ENCODE measurements around the gene ITGB3. TPM values are rescaled to one million over a fixed set of nuclear protein-coding genes. Genes with fewer than 3 reads are reported as not detected.

The ITGB3 gene
- total and polyA plus RNA-seq, 9 of the 15 experiments (the other 6 are each of a cell fraction or from before 2014, with no cell fraction given), result 0.08 to 2.6 (median 0.62) TPM; not detected in 1

DNA sequence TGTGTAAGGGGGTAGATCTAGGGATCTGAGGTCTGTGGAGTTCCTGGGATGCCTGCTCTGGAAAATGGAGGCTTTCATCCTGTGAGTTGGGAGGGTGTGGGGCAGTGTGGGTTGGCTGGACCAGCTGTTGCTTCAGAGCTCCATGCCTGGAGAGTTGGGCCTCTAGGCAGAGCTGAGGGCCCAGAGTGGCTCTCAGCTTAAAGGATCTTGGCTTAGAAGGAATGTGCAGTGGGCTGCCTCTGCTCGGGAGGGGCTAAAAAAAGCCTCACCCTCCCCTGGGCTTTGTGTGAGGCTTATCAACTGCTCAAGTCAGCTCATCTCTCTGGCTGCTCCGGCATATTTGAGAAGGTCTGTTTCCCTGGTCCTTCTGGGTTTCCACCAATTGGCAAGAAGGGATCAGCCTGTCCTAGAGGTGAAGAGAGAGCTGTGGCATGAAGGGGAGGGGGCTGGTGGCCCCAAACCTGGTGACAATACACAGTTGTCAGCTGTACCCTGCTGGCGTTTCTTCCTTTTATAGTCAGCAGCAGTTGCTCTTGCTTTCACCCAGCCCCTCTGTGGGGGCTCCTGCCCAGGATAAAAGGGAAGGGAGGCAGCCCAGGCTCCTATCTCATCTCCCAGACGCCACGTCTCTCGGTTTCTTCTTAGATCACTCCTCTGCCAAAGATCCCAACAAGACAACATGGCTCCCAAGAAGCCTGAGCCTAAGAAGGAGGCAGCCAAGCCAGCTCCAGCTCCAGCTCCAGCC is 44.7 kb upstream of the ITGB3 start, which contains the start of gene MYL4 (continued):
- TF ChIP-seq, protein P1, sequence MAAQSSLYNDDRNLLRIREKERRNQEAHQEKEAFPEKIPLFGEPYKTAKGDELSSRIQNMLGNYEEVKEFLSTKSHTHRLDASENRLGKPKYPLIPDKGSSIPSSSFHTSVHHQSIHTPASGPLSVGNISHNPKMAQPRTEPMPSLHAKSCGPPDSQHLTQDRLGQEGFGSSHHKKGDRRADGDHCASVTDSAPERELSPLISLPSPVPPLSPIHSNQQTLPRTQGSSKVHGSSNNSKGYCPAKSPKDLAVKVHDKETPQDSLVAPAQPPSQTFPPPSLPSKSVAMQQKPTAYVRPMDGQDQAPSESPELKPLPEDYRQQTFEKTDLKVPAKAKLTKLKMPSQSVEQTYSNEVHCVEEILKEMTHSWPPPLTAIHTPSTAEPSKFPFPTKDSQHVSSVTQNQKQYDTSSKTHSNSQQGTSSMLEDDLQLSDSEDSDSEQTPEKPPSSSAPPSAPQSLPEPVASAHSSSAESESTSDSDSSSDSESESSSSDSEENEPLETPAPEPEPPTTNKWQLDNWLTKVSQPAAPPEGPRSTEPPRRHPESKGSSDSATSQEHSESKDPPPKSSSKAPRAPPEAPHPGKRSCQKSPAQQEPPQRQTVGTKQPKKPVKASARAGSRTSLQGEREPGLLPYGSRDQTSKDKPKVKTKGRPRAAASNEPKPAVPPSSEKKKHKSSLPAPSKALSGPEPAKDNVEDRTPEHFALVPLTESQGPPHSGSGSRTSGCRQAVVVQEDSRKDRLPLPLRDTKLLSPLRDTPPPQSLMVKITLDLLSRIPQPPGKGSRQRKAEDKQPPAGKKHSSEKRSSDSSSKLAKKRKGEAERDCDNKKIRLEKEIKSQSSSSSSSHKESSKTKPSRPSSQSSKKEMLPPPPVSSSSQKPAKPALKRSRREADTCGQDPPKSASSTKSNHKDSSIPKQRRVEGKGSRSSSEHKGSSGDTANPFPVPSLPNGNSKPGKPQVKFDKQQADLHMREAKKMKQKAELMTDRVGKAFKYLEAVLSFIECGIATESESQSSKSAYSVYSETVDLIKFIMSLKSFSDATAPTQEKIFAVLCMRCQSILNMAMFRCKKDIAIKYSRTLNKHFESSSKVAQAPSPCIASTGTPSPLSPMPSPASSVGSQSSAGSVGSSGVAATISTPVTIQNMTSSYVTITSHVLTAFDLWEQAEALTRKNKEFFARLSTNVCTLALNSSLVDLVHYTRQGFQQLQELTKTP (IDR thresholded peaks at IDR 0.05; ENCODE audit: low read depth in 1 of 2, partially characterized antibody in 2 of 2), result peak in 1 of 2 experiments; percentile 64
- no peak for TF ChIP-seq ZNF174 (CRISPR knock-in tag; IDR thresholded peaks at IDR 0.05)
- TF ChIP-seq XRCC4 (IDR thresholded peaks at IDR 0.05; ENCODE audit: extremely low read depth, insufficient read depth, insufficient read length), result no peak
- no peak for TF ChIP-seq RBM39 (optimal IDR thresholded peaks at IDR 0.05; ENCODE audit: low read depth, low read length)
- TF ChIP-seq, protein P2, sequence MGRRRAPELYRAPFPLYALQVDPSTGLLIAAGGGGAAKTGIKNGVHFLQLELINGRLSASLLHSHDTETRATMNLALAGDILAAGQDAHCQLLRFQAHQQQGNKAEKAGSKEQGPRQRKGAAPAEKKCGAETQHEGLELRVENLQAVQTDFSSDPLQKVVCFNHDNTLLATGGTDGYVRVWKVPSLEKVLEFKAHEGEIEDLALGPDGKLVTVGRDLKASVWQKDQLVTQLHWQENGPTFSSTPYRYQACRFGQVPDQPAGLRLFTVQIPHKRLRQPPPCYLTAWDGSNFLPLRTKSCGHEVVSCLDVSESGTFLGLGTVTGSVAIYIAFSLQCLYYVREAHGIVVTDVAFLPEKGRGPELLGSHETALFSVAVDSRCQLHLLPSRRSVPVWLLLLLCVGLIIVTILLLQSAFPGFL (CRISPR knock-in tag; IDR thresholded peaks at IDR 0.05), result peak; percentile 88; the same call in 1 of the 2 replicates
- TF ChIP-seq JUN (IDR thresholded peaks at IDR 0.05; ENCODE audit: borderline replicate concordance, low read depth, low read length), result no peak
- TF ChIP-seq JUN (CRISPR knock-in tag; IDR thresholded peaks at IDR 0.05; ENCODE audit: borderline replicate concordance), result no peak
- TF ChIP-seq EP300 (IDR thresholded peaks at IDR 0.05; ENCODE audit: low read length), result no peak; the same call in 1 of the 2 replicates
- TF ChIP-seq TAF9B (IDR thresholded peaks at IDR 0.05; ENCODE audit: partially characterized antibody), result peak; percentile 66
- TF ChIP-seq SUPT5H (IDR thresholded peaks at IDR 0.05), result peak; percentile 57
- TF ChIP-seq BCOR (IDR thresholded peaks at IDR 0.05), result 0 out of 2 replicates have a peak, but pooled peaks have one; percentile 43
- TF ChIP-seq NRF1 (conservative IDR thresholded peaks at IDR 0.05 in 1 of 2, IDR thresholded peaks at IDR 0.05 in 1 of 2), result peak; percentile 46 to 56
- TF ChIP-seq, protein P3, sequence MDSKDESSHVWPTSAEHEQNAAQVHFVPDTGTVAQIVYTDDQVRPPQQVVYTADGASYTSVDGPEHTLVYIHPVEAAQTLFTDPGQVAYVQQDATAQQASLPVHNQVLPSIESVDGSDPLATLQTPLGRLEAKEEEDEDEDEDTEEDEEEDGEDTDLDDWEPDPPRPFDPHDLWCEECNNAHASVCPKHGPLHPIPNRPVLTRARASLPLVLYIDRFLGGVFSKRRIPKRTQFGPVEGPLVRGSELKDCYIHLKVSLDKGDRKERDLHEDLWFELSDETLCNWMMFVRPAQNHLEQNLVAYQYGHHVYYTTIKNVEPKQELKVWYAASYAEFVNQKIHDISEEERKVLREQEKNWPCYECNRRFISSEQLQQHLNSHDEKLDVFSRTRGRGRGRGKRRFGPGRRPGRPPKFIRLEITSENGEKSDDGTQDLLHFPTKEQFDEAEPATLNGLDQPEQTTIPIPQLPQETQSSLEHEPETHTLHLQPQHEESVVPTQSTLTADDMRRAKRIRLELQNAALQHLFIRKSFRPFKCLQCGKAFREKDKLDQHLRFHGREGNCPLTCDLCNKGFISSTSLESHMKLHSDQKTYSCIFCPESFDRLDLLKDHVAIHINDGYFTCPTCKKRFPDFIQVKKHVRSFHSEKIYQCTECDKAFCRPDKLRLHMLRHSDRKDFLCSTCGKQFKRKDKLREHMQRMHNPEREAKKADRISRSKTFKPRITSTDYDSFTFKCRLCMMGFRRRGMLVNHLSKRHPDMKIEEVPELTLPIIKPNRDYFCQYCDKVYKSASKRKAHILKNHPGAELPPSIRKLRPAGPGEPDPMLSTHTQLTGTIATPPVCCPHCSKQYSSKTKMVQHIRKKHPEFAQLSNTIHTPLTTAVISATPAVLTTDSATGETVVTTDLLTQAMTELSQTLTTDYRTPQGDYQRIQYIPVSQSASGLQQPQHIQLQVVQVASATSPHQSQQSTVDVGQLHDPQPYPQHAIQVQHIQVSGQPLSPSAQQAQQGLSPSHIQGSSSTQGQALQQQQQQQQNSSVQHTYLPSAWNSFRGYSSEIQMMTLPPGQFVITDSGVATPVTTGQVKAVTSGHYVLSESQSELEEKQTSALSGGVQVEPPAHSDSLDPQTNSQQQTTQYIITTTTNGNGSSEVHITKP (IDR thresholded peaks at IDR 0.05; ENCODE audit: partially characterized antibody), result peak; percentile 55
- TF ChIP-seq CBFA2T3 (IDR thresholded peaks at IDR 0.05), result peak; percentile 70
- TF ChIP-seq ATF7 (IDR thresholded peaks at IDR 0.05), result no peak
- TF ChIP-seq NBN (IDR thresholded peaks at IDR 0.05; ENCODE audit: low read depth), result peak; percentile 47; the same call in 1 of the 2 replicates
- TF ChIP-seq SRF (CRISPR knock-in tag; IDR thresholded peaks at IDR 0.05), result peak in 1 of 2 experiments; percentile 23; a peak in 2 of 4 replicates
- TF ChIP-seq, protein P4, sequence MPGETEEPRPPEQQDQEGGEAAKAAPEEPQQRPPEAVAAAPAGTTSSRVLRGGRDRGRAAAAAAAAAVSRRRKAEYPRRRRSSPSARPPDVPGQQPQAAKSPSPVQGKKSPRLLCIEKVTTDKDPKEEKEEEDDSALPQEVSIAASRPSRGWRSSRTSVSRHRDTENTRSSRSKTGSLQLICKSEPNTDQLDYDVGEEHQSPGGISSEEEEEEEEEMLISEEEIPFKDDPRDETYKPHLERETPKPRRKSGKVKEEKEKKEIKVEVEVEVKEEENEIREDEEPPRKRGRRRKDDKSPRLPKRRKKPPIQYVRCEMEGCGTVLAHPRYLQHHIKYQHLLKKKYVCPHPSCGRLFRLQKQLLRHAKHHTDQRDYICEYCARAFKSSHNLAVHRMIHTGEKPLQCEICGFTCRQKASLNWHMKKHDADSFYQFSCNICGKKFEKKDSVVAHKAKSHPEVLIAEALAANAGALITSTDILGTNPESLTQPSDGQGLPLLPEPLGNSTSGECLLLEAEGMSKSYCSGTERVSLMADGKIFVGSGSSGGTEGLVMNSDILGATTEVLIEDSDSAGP (CRISPR knock-in tag; IDR thresholded peaks at IDR 0.05), result no peak
